Measurements from ENCODE around the gene USP21.

DNA sequence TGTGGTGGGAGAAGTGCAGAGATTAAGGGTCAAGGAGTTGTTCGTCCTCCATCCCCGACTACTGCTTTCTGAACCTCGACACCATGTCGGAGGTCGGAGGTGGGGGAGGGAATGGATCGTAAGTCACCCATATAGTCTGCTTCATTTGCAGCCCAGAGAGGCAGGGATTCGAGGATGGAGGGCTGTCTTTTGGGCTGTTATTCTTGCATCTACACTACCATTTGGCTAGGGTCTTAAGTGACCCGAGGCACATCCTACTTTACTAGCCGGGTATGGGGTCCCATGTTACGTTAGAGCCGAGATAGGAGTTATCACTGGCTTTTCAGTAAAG, 578 bp downstream of the USP21 start:
- TF ChIP-seq SAFB2 (CRISPR knock-in tag; IDR thresholded peaks at IDR 0.05; ENCODE audit: borderline replicate concordance, low read depth) (no peak), ZBTB21 (CRISPR knock-in tag; IDR thresholded peaks at IDR 0.05) (no peak), ZNF589 (CRISPR knock-in tag; conservative IDR thresholded peaks at IDR 0.05) (no peak), SMARCE1 (IDR thresholded peaks at IDR 0.05; ENCODE audit: borderline replicate concordance) (no peak), NFIC (IDR thresholded peaks at IDR 0.05; ENCODE audit: low read length) (no peak), ESRRA (CRISPR knock-in tag; IDR thresholded peaks at IDR 0.05; ENCODE audit: low read depth) (no peak), RNF2 (conservative IDR thresholded peaks at IDR 0.05; ENCODE audit: low read depth) (no peak), ZNF879 (CRISPR knock-in tag; IDR thresholded peaks at IDR 0.05) (no peak), ETV6 (CRISPR knock-in tag; conservative IDR thresholded peaks at IDR 0.05) (no peak), MAZ (IDR thresholded peaks at IDR 0.05; ENCODE audit: borderline replicate concordance, low read depth, low read length) (no peak), MAZ (CRISPR knock-in tag; IDR thresholded peaks at IDR 0.05; ENCODE audit: low read depth) (no peak)
- TF ChIP-seq, protein P1, sequence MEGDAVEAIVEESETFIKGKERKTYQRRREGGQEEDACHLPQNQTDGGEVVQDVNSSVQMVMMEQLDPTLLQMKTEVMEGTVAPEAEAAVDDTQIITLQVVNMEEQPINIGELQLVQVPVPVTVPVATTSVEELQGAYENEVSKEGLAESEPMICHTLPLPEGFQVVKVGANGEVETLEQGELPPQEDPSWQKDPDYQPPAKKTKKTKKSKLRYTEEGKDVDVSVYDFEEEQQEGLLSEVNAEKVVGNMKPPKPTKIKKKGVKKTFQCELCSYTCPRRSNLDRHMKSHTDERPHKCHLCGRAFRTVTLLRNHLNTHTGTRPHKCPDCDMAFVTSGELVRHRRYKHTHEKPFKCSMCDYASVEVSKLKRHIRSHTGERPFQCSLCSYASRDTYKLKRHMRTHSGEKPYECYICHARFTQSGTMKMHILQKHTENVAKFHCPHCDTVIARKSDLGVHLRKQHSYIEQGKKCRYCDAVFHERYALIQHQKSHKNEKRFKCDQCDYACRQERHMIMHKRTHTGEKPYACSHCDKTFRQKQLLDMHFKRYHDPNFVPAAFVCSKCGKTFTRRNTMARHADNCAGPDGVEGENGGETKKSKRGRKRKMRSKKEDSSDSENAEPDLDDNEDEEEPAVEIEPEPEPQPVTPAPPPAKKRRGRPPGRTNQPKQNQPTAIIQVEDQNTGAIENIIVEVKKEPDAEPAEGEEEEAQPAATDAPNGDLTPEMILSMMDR (CRISPR knock-in tag; IDR thresholded peaks at IDR 0.05) = no peak
- TF ChIP-seq, protein P2, sequence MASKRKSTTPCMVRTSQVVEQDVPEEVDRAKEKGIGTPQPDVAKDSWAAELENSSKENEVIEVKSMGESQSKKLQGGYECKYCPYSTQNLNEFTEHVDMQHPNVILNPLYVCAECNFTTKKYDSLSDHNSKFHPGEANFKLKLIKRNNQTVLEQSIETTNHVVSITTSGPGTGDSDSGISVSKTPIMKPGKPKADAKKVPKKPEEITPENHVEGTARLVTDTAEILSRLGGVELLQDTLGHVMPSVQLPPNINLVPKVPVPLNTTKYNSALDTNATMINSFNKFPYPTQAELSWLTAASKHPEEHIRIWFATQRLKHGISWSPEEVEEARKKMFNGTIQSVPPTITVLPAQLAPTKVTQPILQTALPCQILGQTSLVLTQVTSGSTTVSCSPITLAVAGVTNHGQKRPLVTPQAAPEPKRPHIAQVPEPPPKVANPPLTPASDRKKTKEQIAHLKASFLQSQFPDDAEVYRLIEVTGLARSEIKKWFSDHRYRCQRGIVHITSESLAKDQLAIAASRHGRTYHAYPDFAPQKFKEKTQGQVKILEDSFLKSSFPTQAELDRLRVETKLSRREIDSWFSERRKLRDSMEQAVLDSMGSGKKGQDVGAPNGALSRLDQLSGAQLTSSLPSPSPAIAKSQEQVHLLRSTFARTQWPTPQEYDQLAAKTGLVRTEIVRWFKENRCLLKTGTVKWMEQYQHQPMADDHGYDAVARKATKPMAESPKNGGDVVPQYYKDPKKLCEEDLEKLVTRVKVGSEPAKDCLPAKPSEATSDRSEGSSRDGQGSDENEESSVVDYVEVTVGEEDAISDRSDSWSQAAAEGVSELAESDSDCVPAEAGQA (IDR thresholded peaks at IDR 0.05; ENCODE audit: low read depth) = no peak
- TF ChIP-seq, protein P2 (CRISPR knock-in tag; IDR thresholded peaks at IDR 0.05; ENCODE audit: borderline replicate concordance) = no peak
